Heart right ventricle (tissue), 16 donors: ENCODE data around the gene SKIC8. TPM values are rescaled to one million over a fixed set of nuclear protein-coding genes. Genes with fewer than 3 reads are reported as not detected.

ENCODE experiments used
- ATAC-seq, 8 donors: fragments of 200-7000 bp; cut with Tn5 transposase; one replicate each; pipeline ENCODE4 v1.9.1; 2020; ENCODE audit warnings: mild to moderate bottlenecking in 8 of 8, moderate library complexity in 8 of 8, moderate number of reproducible peaks in 1 of 8
- DNase-seq, 2 donors: peaks; one replicate each; pipeline ENCODE4 v3.0.0-alpha.2; 2020
- H3K27ac ChIP-seq, 10 donors: fragments of 200-600 bp; sonication (generic) in 2 of 10; one replicate each; pipeline versions ENCODE4 v1.5.0 to v1.8.0; 2020 to 2022; ENCODE audit warnings: mild to moderate bottlenecking in 3 of 10
- H3K27me3 ChIP-seq, 7 donors: fragments of 200-600 bp; one replicate each; pipeline ENCODE4 v1.8.0; 2021 to 2022; ENCODE audit warnings: mild to moderate bottlenecking in 2 of 7
- H3K36me3 ChIP-seq, 9 donors: fragments of 200-600 bp; sonication (generic) in 1 of 9; one replicate each; pipeline versions ENCODE4 v1.5.0 to v1.8.0; 2020 to 2022; ENCODE audit warnings: mild to moderate bottlenecking in 2 of 9
- H3K4me1 ChIP-seq, 9 donors: fragments of 200-600 bp; sonication (generic) in 1 of 9; one replicate each; pipeline versions ENCODE4 v1.5.0 to v1.8.0; 2020 to 2022; ENCODE audit warnings: mild to moderate bottlenecking in 4 of 9
- H3K4me3 ChIP-seq, 10 donors: fragments of 200-600 bp; sonication (generic) in 2 of 10; one replicate each; pipeline versions ENCODE4 v1.5.0 to v1.8.0; 2020 to 2022; ENCODE audit warnings: mild to moderate bottlenecking in 7 of 10, moderate library complexity in 2 of 10
- H3K9me3 ChIP-seq, 11 donors: fragments of 200-600 bp in 10 of 11; sonication (generic) in 2 of 11; one replicate each; pipeline versions ENCODE4 v1.5.0 to v1.8.0; 2013 to 2022; ENCODE audit warnings: mild to moderate bottlenecking in 2 of 11, control low read depth in 1 of 11, moderate library complexity in 1 of 11
- CTCF ChIP-seq, 9 donors: fragments of 200-600 bp; sonication (generic) in 2 of 9; IDR thresholded peaks; one replicate each; pipeline versions ENCODE4 v1.5.0 to v1.8.0; 2021 to 2022; ENCODE audit warnings: antibody characterized with exemption in 9 of 9, mild to moderate bottlenecking in 5 of 9, moderate library complexity in 1 of 9
- WGBS, 2 donors: extraction: QIAGEN DNeasy Blood & Tissue Kit; methylation state at CpG; one replicate each; pipeline ENCODE4 v1.1.7; 2013; ENCODE audit warnings: inconsistent platforms in 1 of 2; 5-methylcytosine and 5-hydroxymethylcytosine counted together
- intact Hi-C, 10 donors: fragments of 100-400 bp; cut with DNase I; formaldehyde crosslinking; loops; one replicate each; pipeline versions ENCODE4 v1.11.1 to v1.14.2; 2022
- polyA plus RNA-seq, 2 donors: library from polyadenylated mRNA; stranded (reverse); fragments of 200-250 nt; gene quantifications; one replicate each; pipeline ENCODE4 v1.2.3, GENCODE V29; 2013
- total RNA-seq, 10 donors: library from RNA; stranded (reverse); fragmentation: NEBNext Ultra II Directional in 3 of 10; extraction: Animal tissue kit (Norgen Biotek cat#: 25700) in 3 of 10; gene quantifications; one replicate each; pipeline versions ENCODE4 v1.2.1 to v1.2.4, GENCODE V29; 2021 to 2023
- donor health status: Arrhythmogenic right ventricular cardiomyopathy.
- donor health status: ischemic (EF 13 %, LVEDD 7.1; RV severe dilation, severe dysfunction).
- donor health status: healthy with polysubstance abuse.
- donor health status: DM: no; HTN: yes; CAD: no.
- donor health status: DM: no; HTN: no; CAD: no.
- donor health status: ischemic (EF 25% LVEDD 6.9; RV normal size, moderate dysfunction).
- donor health status: ischemic (EF 25% LVEDD 5.7; RV mildly dilated, moderate dysfunction).
- donor health status: healthy.
- donor health status: DM: yes; HTN: yes; CAD: no.
- donor health status: Ischemic cardiomyopathy.
- donor health status: ischemic (EF 35%, LVEDD 5.7; RV mildly dilated, moderate dysfunction).
- donor health status: nonischemic (EF 11% LVEDD 7.7; RV severe dilation, severe dysfunction).
- donor health status: DM: yes; HTN: yes; CAD: no.
- donor health status: PGD.
- donor health status: ischemic (EF 29% LVEDD 5.4; RV normal size, mild dysfunction).
- donor health status: nonischemic (EF 23%, LVEDD 6.1; RV moderate dilation, normal function).

Gene SKIC8
- total and polyA plus RNA-seq, 12 donors: 24.0 to 37.0 (median 27.2) TPM

GRCh38 chr15:78324144-78324543 is 24.7 kb upstream of the SKIC8 start:
- no peaks in the 10 kb centered on the region for H3K27me3 ChIP-seq
- no peak overlapping the region for H3K4me3 ChIP-seq
- intact Hi-C loops: no loop called here
- no peak for DNase-seq
- TF ChIP-seq CTCF (IDR thresholded peaks at IDR 0.05): no peak
- H3K4me1 ChIP-seq: peaks cover 0 to 18% (median 0%) of the 10 kb centered on the region in 9 donors
- H3K27ac ChIP-seq: no peak overlapping the region
- 95 to 96% methylated on average over 5 of the region's 5 CpGs for WGBS, 2 donors
- no peaks in the 10 kb centered on the region for H3K36me3 ChIP-seq
- no peak for ATAC-seq
- H3K9me3 ChIP-seq: no peaks in the 10 kb centered on the region

- no peak for DNase-seq
- Histone ChIP-seq H3K27me3 (no peaks in the 10 kb centered on the region), H3K36me3 (no peaks in the 10 kb centered on the region), H3K4me1 (peaks cover 0 to 18% (median 0%) of the 10 kb centered on the region in 9 donors), H3K4me3 (no peak overlapping the region), H3K27ac (no peak overlapping the region), H3K9me3 (no peaks in the 10 kb centered on the region)
- no peak for ATAC-seq
- intact Hi-C loops: no loop called here
- 94 to 95% methylated on average over 7 of the region's 7 CpGs for WGBS, 2 donors
- TF ChIP-seq CTCF (IDR thresholded peaks at IDR 0.05): no peak
These were observed 24.3 kb upstream of the SKIC8 start for GRCh38 chr15:78323693-78324092.

GRCh38 chr15:78322724-78323521 is 23.5 kb upstream of the SKIC8 start:
- intact Hi-C loops: no loop called here
- no peak for DNase-seq
- no peaks in the 10 kb centered on the region for H3K27me3 ChIP-seq
- WGBS, 2 donors: 83 to 85% methylated on average over 19 of the region's 19 CpGs
- H3K9me3 ChIP-seq: no peaks in the 10 kb centered on the region
- H3K27ac ChIP-seq: peak overlapping the region in 4 of 10 donors; percentile 56 to 73 (median 67)
- TF ChIP-seq CTCF (IDR thresholded peaks at IDR 0.05): no peak
- no peak overlapping the region for H3K4me3 ChIP-seq
- H3K4me1 ChIP-seq: peaks cover 0 to 18% (median 0%) of the 10 kb centered on the region in 9 donors
- H3K36me3 ChIP-seq: no peaks in the 10 kb centered on the region
- no peak for ATAC-seq

- no peak for TF ChIP-seq CTCF (IDR thresholded peaks at IDR 0.05)
- WGBS, 2 donors: 42 to 65% methylated on average over 15 of the region's 15 CpGs
- no peak overlapping the region for H3K4me3 ChIP-seq
- no peaks in the 10 kb centered on the region for H3K36me3 ChIP-seq
- ATAC-seq (peak in 7 of 8 donors; percentile 28 to 80 (median 49)), DNase-seq (peak in 1 of 2 donors; percentile 11)
- peaks cover 0 to 18% (median 0%) of the 10 kb centered on the region in 9 donors for H3K4me1 ChIP-seq
- H3K27ac ChIP-seq: peak overlapping the region in 6 of 10 donors; percentile 15 to 73 (median 61)
- no peaks in the 10 kb centered on the region for H3K9me3 ChIP-seq
- intact Hi-C loops: no loop called here
- no peaks in the 10 kb centered on the region for H3K27me3 ChIP-seq
These were observed 22.8 kb upstream of the SKIC8 start for GRCh38 chr15:78322243-78322642.
